ENCODE measurements around the gene SMYD3. TPM values are rescaled to one million over a fixed set of nuclear protein-coding genes. Genes with fewer than 3 reads are reported as not detected.

Gene SMYD3
- total RNA-seq, 1 donor from 2014 or later, result 27.2 TPM

GRCh38 chr1:246295340-246295739 lies 211.7 kb downstream of the SMYD3 start:
- H3K27me3 ChIP-seq, result no peaks in the 10 kb centered on the region
- intact Hi-C loops (cut with DNase I), result no loop called here
- H3K4me3 ChIP-seq, result no peak overlapping the region
- ATAC-seq (no peak), DNase-seq (no peak)
- no peaks in the 10 kb centered on the region for H3K9me3 ChIP-seq
- H3K36me3 ChIP-seq, result no peaks in the 10 kb centered on the region
- H3K27ac ChIP-seq, result no peak overlapping the region
- TF ChIP-seq CTCF (IDR thresholded peaks at IDR 0.05), result no peak
- no peaks in the 10 kb centered on the region for H3K4me1 ChIP-seq

- intact Hi-C loops (cut with DNase I), result no loop called here
- no peaks in the 10 kb centered on the region for H3K4me1 ChIP-seq
- H3K36me3 ChIP-seq, result no peaks in the 10 kb centered on the region
- ATAC-seq (no peak), DNase-seq (no peak)
- no peak for TF ChIP-seq CTCF (IDR thresholded peaks at IDR 0.05)
- no peaks in the 10 kb centered on the region for H3K27me3 ChIP-seq
- H3K9me3 ChIP-seq, result no peaks in the 10 kb centered on the region
- H3K4me3 ChIP-seq, result no peak overlapping the region
- no peak overlapping the region for H3K27ac ChIP-seq
Measured at GRCh38 chr1:246294263-246294662, 212.8 kb downstream of the SMYD3 start.

- no peak for ATAC-seq
- no peaks in the 10 kb centered on the region for H3K27me3 ChIP-seq
- DNase-seq, result no peak
- no peaks in the 10 kb centered on the region for H3K36me3 ChIP-seq
- H3K4me1 ChIP-seq, result no peaks in the 10 kb centered on the region
- TF ChIP-seq CTCF (IDR thresholded peaks at IDR 0.05), result no peak
- intact Hi-C loops (cut with DNase I), result no loop called here
- H3K9me3 ChIP-seq, result no peaks in the 10 kb centered on the region
- H3K27ac ChIP-seq, result no peak overlapping the region
- no peak overlapping the region for H3K4me3 ChIP-seq
Measured at GRCh38 chr1:246293366-246294121, 213.5 kb downstream of the SMYD3 start.

- Histone ChIP-seq H3K4me3 (no peak overlapping the region), H3K27ac (no peak overlapping the region), H3K9me3 (no peaks in the 10 kb centered on the region), H3K27me3 (no peaks in the 10 kb centered on the region), H3K4me1 (no peaks in the 10 kb centered on the region), H3K36me3 (no peaks in the 10 kb centered on the region)
- DNase-seq (no peak), ATAC-seq (no peak)
- no peak for TF ChIP-seq CTCF (IDR thresholded peaks at IDR 0.05)
- intact Hi-C loops (cut with DNase I), result no loop called here
Measured at GRCh38 chr1:246292571-246292970, 214.5 kb downstream of the SMYD3 start.

DNA sequence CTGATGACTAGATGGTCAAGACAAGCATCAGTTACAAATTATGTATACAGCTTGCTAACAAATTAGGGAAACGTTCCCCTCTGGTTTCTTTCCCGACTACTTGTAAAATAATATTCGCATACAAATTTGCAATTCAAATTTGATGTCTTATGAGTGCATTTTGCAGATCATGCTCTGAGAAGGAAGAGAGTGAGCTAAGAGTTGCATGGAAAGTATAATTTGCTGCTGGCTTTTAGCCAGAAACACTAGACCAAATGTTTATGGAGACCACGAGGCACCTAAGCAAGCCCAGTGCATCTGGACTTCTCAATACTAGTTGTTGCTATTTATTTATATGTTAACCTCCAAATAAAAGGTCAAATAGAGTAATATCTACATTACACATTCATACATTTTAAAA lies 216.0 kb downstream of the SMYD3 start:
- DNase-seq, result no peak
- TF ChIP-seq CTCF (IDR thresholded peaks at IDR 0.05), result no peak
- Histone ChIP-seq H3K36me3 (no peaks in the 10 kb centered on the region), H3K9me3 (no peaks in the 10 kb centered on the region), H3K4me1 (no peaks in the 10 kb centered on the region), H3K27ac (no peak overlapping the region), H3K4me3 (no peak overlapping the region), H3K27me3 (no peaks in the 10 kb centered on the region)
- intact Hi-C loops (cut with DNase I), result no loop called here
- ATAC-seq, result no peak
